HCT116 (cell line): Measurements from ENCODE around the gene RPH3AL. TPM values are rescaled to one million over a fixed set of nuclear protein-coding genes. Genes with fewer than 3 reads are reported as not detected.

Source experiments
- ATAC-seq: fragments of 200-7000 bp; cut with Tn5 transposase; 2 replicates; pipeline ENCODE4 v1.9.1; 2020; ENCODE audit warnings: mild to moderate bottlenecking, moderate library complexity
- BruUV-seq: library from RNA; stranded (reverse); fragments of 400-500 nt; replicated peaks from 2 replicates; lab custom pipeline; 2021; lab: Mats Ljungman, UMichigan
- CTCF ChIA-PET: fragments of 300-600 bp; sonication (Branson Sonifier 250); formaldehyde crosslinking; loops from one replicate; lab custom pipeline; 2021; ENCODE audit warnings: antibody characterized with exemption; lab: Charles Lee
- POLR2A ChIA-PET: fragments of 300-600, 350-600 bp; sonication (Branson Sonifier 250); formaldehyde crosslinking; loops from one replicate; lab custom pipeline; 2021; ENCODE audit warnings: antibody characterized with exemption; lab: Charles Lee
- RAD21 ChIA-PET, 2 experiments: fragments of 300-600 bp; sonication (Branson Sonifier 250); formaldehyde crosslinking; loops; one replicate each; lab custom pipeline; 2023; ENCODE audit warnings: low total read pairs in 2 of 2; ENCODE audit not compliant: uncharacterized antibody in 2 of 2, unreplicated experiment in 2 of 2, low non-redundant PET in 1 of 2; lab: Charles Lee
- DNase-seq: peaks from one replicate; pipeline ENCODE4 v3.0.0-alpha.2; 2010; ENCODE audit warnings: low read depth, low spot score
- H2AFZ ChIP-seq: fragments of 200-600 bp; shearing (Covaris generic), sonication (generic); 2 replicates; pipeline ENCODE4 v1.6.1; 2017; ENCODE audit warnings: low read depth, mixed run types, mixed read lengths, antibody characterized with exemption, low read length; ENCODE audit not compliant: poor library complexity, severe bottlenecking
- H3K27ac ChIP-seq: 2 replicates; pipeline ENCODE4 v1.5.1; 2012; ENCODE audit warnings: low read depth, low read length
- H3K27me3 ChIP-seq: fragments of 200-600 bp; sonication (generic); 2 replicates; pipeline ENCODE4 v1.6.1; 2016; ENCODE audit warnings: mixed run types, low read length, mixed read lengths; ENCODE audit not compliant: insufficient read depth
- H3K36me3 ChIP-seq, 2 experiments: fragments of 200-500 bp in 1 of 2; fragments of 200-600 bp in 1 of 2; sonication (Bioruptor generic) in 1 of 2; sonication (generic) in 1 of 2; 2 replicates each; pipeline versions ENCODE4 v1.5.1 to v1.6.1; 2014 to 2016; ENCODE audit warnings: low read length in 2 of 2, inconsistent platforms in 1 of 2, mixed read lengths in 1 of 2, mixed run types in 1 of 2; ENCODE audit not compliant: insufficient read depth in 2 of 2, control insufficient read depth in 1 of 2
- H3K4me1 ChIP-seq, 2 experiments: fragments of 200-600 bp in 1 of 2; sonication (generic) in 1 of 2; 2 replicates each; pipeline versions ENCODE4 v1.5.1 to v1.6.1; 2012 to 2017; ENCODE audit warnings: low read length in 2 of 2, inconsistent platforms in 1 of 2, mild to moderate bottlenecking in 1 of 2, mixed read lengths in 1 of 2, mixed run types in 1 of 2, moderate library complexity in 1 of 2; ENCODE audit not compliant: insufficient read depth in 2 of 2, control insufficient read depth in 1 of 2
- H3K4me2 ChIP-seq: fragments of 200-600 bp; sonication (generic); 2 replicates; pipeline ENCODE4 v1.6.1; 2017; ENCODE audit warnings: mixed run types, low read length, mixed read lengths
- H3K4me3 ChIP-seq, 2 experiments: fragments of 200-600 bp in 1 of 2; sonication (generic) in 1 of 2; replicated peaks in 1 of 2; 2 replicates each; pipeline ENCODE4 v1.5.1; 2011 to 2016; ENCODE audit warnings: low read length in 2 of 2, control low read depth in 1 of 2, low read depth in 1 of 2, mild to moderate bottlenecking in 1 of 2, mixed read lengths in 1 of 2, mixed run types in 1 of 2
- H3K79me2 ChIP-seq: fragments of 200-600 bp; sonication (generic); 2 replicates; pipeline ENCODE4 v1.6.1; 2017; ENCODE audit warnings: mild to moderate bottlenecking, mixed run types, low read length, moderate library complexity, mixed read lengths; ENCODE audit not compliant: insufficient read depth
- H3K9ac ChIP-seq: fragments of 200-600 bp; sonication (generic); 2 replicates; pipeline ENCODE4 v1.6.1; 2016; ENCODE audit warnings: low read length, mixed read lengths
- H3K9me2 ChIP-seq: fragments of 200-600 bp; sonication (generic), shearing (Covaris generic); 2 replicates; pipeline ENCODE4 v1.6.1; 2017; ENCODE audit warnings: mixed run types, mild to moderate bottlenecking, moderate library complexity; ENCODE audit not compliant: insufficient read depth
- H3K9me3 ChIP-seq, 2 experiments: fragments of 200-500 bp in 1 of 2; fragments of 200-600 bp in 1 of 2; sonication (Bioruptor generic) in 1 of 2; sonication (generic) in 1 of 2; 2 replicates each; pipeline ENCODE4 v1.6.1; 2014 to 2017; ENCODE audit warnings: low read length in 2 of 2, mixed read lengths in 2 of 2, inconsistent platforms in 1 of 2, low read depth in 1 of 2, mild to moderate bottlenecking in 1 of 2, mixed run types in 1 of 2, moderate library complexity in 1 of 2; ENCODE audit not compliant: control insufficient read depth in 1 of 2, insufficient read depth in 1 of 2
- H4K20me1 ChIP-seq: fragments of 200-600 bp; sonication (generic), shearing (Covaris generic); 2 replicates; pipeline ENCODE4 v1.6.1; 2017; ENCODE audit warnings: mixed run types, mild to moderate bottlenecking, moderate library complexity; ENCODE audit not compliant: insufficient read depth
- CBX3 ChIP-seq: IDR thresholded peaks from 2 replicates; pipeline ENCODE4 v1.6.1; 2012; ENCODE audit warnings: low read depth
- CEBPB ChIP-seq: IDR thresholded peaks from 2 replicates; pipeline ENCODE4 v1.6.1; 2012; ENCODE audit warnings: low read depth
- EZH2 ChIP-seq: fragments of 200-600 bp; sonication (generic); IDR thresholded peaks from 2 replicates; pipeline ENCODE4 v1.6.1; 2017; ENCODE audit warnings: antibody characterized with exemption, mixed run types
- FOSL1 ChIP-seq: IDR thresholded peaks from 2 replicates; pipeline ENCODE4 v1.6.1; 2012; ENCODE audit warnings: low read depth
- JUND ChIP-seq: IDR thresholded peaks from 2 replicates; pipeline ENCODE4 v1.6.1; 2012
- MAX ChIP-seq: IDR thresholded peaks from 2 replicates; pipeline ENCODE4 v1.6.1; 2012
- POLR2AphosphoS5 ChIP-seq: IDR thresholded peaks from 2 replicates; pipeline ENCODE4 v1.6.1; 2011; ENCODE audit warnings: mild to moderate bottlenecking, low read depth, low read length, moderate library complexity
- SIN3A ChIP-seq: IDR thresholded peaks from 2 replicates; pipeline ENCODE4 v1.6.1; 2012; ENCODE audit warnings: low read depth
- SP1 ChIP-seq: IDR thresholded peaks from 2 replicates; pipeline ENCODE4 v1.6.1; 2012; ENCODE audit warnings: low read depth
- YY1 ChIP-seq: IDR thresholded peaks from 2 replicates; pipeline ENCODE4 v1.6.1; 2011; ENCODE audit warnings: low read length, low read depth, moderate library complexity, mild to moderate bottlenecking; ENCODE audit not compliant: insufficient replicate concordance; ENCODE audit errors: extremely low read depth
- ZFX ChIP-seq: fragments of 450-650 bp; IDR thresholded peaks from 2 replicates; pipeline ENCODE4 v1.6.1; 2017
- intact Hi-C: fragments of 100-400 bp; cut with micrococcal nuclease; formaldehyde crosslinking; loops from 2 replicates; pipeline ENCODE4 v1.10.0; 2022
- total RNA-seq: library from RNA; stranded (reverse); gene quantifications from one replicate; pipeline ENCODE4 v1.2.1, GENCODE V29; 2021; ENCODE audit not compliant: unreplicated experiment
- TF ChIP-seq, protein P1 (sequence below): IDR thresholded peaks from 2 replicates; pipeline ENCODE4 v1.6.1; 2012; ENCODE audit warnings: low read depth
- TF ChIP-seq, protein P2 (sequence below): IDR thresholded peaks from 2 replicates; pipeline ENCODE4 v1.6.1; 2012

The RPH3AL gene
- total RNA-seq, 1 experiment from 2014 or later: 17.0 TPM

- Histone ChIP-seq H2AFZ (no peak overlapping the region), H3K36me3 (no peaks in the 10 kb centered on the region), H3K27ac (no peak overlapping the region), H3K9me3 (no peaks in the 10 kb centered on the region), H3K9ac (no peak overlapping the region), H3K79me2 (no peaks in the 10 kb centered on the region), H3K27me3 (no peaks in the 10 kb centered on the region), H3K9me2 (no peaks in the 10 kb centered on the region), H3K4me3 (no peak overlapping the region), H3K4me2 (no peak overlapping the region), H3K4me1 (no peaks in the 10 kb centered on the region), H4K20me1 (no peaks in the 10 kb centered on the region)
- no peak for DNase-seq
- no TSS peak for BruUV-seq
- CTCF ChIA-PET: no interaction called here
- POLR2A ChIA-PET: no interaction called here
- ATAC-seq: no peak
- TF ChIP-seq MAX: no peak
- TF ChIP-seq, protein P1, sequence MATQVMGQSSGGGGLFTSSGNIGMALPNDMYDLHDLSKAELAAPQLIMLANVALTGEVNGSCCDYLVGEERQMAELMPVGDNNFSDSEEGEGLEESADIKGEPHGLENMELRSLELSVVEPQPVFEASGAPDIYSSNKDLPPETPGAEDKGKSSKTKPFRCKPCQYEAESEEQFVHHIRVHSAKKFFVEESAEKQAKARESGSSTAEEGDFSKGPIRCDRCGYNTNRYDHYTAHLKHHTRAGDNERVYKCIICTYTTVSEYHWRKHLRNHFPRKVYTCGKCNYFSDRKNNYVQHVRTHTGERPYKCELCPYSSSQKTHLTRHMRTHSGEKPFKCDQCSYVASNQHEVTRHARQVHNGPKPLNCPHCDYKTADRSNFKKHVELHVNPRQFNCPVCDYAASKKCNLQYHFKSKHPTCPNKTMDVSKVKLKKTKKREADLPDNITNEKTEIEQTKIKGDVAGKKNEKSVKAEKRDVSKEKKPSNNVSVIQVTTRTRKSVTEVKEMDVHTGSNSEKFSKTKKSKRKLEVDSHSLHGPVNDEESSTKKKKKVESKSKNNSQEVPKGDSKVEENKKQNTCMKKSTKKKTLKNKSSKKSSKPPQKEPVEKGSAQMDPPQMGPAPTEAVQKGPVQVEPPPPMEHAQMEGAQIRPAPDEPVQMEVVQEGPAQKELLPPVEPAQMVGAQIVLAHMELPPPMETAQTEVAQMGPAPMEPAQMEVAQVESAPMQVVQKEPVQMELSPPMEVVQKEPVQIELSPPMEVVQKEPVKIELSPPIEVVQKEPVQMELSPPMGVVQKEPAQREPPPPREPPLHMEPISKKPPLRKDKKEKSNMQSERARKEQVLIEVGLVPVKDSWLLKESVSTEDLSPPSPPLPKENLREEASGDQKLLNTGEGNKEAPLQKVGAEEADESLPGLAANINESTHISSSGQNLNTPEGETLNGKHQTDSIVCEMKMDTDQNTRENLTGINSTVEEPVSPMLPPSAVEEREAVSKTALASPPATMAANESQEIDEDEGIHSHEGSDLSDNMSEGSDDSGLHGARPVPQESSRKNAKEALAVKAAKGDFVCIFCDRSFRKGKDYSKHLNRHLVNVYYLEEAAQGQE: no peak
- RAD21 ChIA-PET: no interaction called here
- intact Hi-C loops: no loop called here
These were observed 144.2 kb downstream of the RPH3AL start for GRCh38 chr17:208429-208828.

- no peak for DNase-seq
- H3K79me2 ChIP-seq: no peaks in the 10 kb centered on the region
- BruUV-seq: no TSS peak
- TF ChIP-seq JUND (no peak), SP1 (no peak), CEBPB (no peak), ZFX (no peak), FOSL1 (no peak), YY1 (no peak), EZH2 (no peak), POLR2AphosphoS5 (no peak), SIN3A (no peak), CBX3 (no peak)
- TF ChIP-seq, protein P2, sequence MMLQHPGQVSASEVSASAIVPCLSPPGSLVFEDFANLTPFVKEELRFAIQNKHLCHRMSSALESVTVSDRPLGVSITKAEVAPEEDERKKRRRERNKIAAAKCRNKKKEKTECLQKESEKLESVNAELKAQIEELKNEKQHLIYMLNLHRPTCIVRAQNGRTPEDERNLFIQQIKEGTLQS: no peak
- TF ChIP-seq, all 23 proteins: peak for 0
- Histone ChIP-seq H2AFZ (no peak overlapping the region), H3K9me2 (no peaks in the 10 kb centered on the region), H3K36me3 (no peaks in the 10 kb centered on the region), H3K4me2 (no peak overlapping the region), H3K9me3 (no peaks in the 10 kb centered on the region), H3K27ac (no peak overlapping the region), H3K9ac (no peak overlapping the region), H4K20me1 (no peaks in the 10 kb centered on the region), H3K27me3 (no peaks in the 10 kb centered on the region), H3K4me3 (no peak overlapping the region), H3K4me1 (no peaks in the 10 kb centered on the region)
- ChIA-PET RAD21 (no interaction called here), POLR2A (no interaction called here), CTCF (no interaction called here)
- intact Hi-C loops: no loop called here
- ATAC-seq: no peak
These were observed 144.8 kb downstream of the RPH3AL start for GRCh38 chr17:207775-208174.
